SK-N-SH (cell line): Measurements from ENCODE around the gene AFAP1.

Experiments
- EP300 ChIP-seq, 2 experiments: IDR thresholded peaks; 2 replicates each; pipeline versions ENCODE4 v1.4.0 to v1.6.1; 2012; ENCODE audit warnings: borderline replicate concordance in 1 of 2, low read depth in 1 of 2, low read length in 1 of 2
- NFIC ChIP-seq: IDR thresholded peaks from 2 replicates; pipeline ENCODE4 v1.4.0; 2012; ENCODE audit warnings: borderline replicate concordance
- PBX3 ChIP-seq: IDR thresholded peaks from 2 replicates; pipeline ENCODE4; 2012
- POLR2AphosphoS5 ChIP-seq: IDR thresholded peaks from 2 replicates; pipeline ENCODE4 v1.6.1; 2012; ENCODE audit warnings: low read depth, low read length
- TAF1 ChIP-seq: IDR thresholded peaks from 2 replicates; pipeline ENCODE4 v1.6.1; 2012; ENCODE audit warnings: low read depth, mild to moderate bottlenecking, low read length, moderate library complexity, borderline replicate concordance
- YY1 ChIP-seq: IDR thresholded peaks from 2 replicates; pipeline ENCODE4 v1.4.0; 2012; ENCODE audit warnings: low read depth, mild to moderate bottlenecking
- TF ChIP-seq, protein P1 (sequence below): fragments of 200-600 bp; sonication (generic); IDR thresholded peaks from 2 replicates; pipeline ENCODE4 v1.6.1; 2017; ENCODE audit warnings: antibody characterized with exemption, mild to moderate bottlenecking, moderate library complexity
- TF ChIP-seq, protein P2 (sequence below): IDR thresholded peaks from 2 replicates; pipeline ENCODE4 v1.4.0; 2012; ENCODE audit warnings: low read depth

- TF ChIP-seq, protein P1, sequence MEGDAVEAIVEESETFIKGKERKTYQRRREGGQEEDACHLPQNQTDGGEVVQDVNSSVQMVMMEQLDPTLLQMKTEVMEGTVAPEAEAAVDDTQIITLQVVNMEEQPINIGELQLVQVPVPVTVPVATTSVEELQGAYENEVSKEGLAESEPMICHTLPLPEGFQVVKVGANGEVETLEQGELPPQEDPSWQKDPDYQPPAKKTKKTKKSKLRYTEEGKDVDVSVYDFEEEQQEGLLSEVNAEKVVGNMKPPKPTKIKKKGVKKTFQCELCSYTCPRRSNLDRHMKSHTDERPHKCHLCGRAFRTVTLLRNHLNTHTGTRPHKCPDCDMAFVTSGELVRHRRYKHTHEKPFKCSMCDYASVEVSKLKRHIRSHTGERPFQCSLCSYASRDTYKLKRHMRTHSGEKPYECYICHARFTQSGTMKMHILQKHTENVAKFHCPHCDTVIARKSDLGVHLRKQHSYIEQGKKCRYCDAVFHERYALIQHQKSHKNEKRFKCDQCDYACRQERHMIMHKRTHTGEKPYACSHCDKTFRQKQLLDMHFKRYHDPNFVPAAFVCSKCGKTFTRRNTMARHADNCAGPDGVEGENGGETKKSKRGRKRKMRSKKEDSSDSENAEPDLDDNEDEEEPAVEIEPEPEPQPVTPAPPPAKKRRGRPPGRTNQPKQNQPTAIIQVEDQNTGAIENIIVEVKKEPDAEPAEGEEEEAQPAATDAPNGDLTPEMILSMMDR = no peak
- no peak for TF ChIP-seq YY1
- TF ChIP-seq EP300 (IDR thresholded peaks at IDR 0.05; ENCODE audit: borderline replicate concordance in 1 of 2, low read depth in 1 of 2, low read length in 1 of 2) = no peak
- TF ChIP-seq, protein P2, sequence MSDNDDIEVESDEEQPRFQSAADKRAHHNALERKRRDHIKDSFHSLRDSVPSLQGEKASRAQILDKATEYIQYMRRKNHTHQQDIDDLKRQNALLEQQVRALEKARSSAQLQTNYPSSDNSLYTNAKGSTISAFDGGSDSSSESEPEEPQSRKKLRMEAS = no peak
- TF ChIP-seq POLR2AphosphoS5 = no peak
- TF ChIP-seq NFIC = no peak; the same call in 1 of the 2 replicates
- TF ChIP-seq PBX3 = no peak
- no peak for TF ChIP-seq TAF1
Observed at GRCh38 chr4:7897811-7898210, 41.9 kb downstream of the AFAP1 start.
